HG03039 (cell line): ENCODE measurements around the gene ATP2A2.
"Not testable (repeated sequence)": the region's sequence is repeated elsewhere in the genome, so short reads cannot be mapped to it uniquely, and the experiment has no call there.

Experiments
- ATAC-seq: cut with Tn5 transposase; IDR thresholded peaks from one replicate; pipeline ENCODE4 v1.9.1; 2021; ENCODE audit warnings: mild to moderate bottlenecking, moderate library complexity; ENCODE audit not compliant: unreplicated experiment

ATP2A2 gene

GRCh38 chr12:110340261-110340660, 59.2 kb downstream of the ATP2A2 start:
- not testable (repeated sequence) for ATAC-seq

GRCh38 chr12:110340706-110341105, 59.7 kb downstream of the ATP2A2 start:
- ATAC-seq: no peak

GRCh38 chr12:110342157-110342556, 61.1 kb downstream of the ATP2A2 start:
- no peak for ATAC-seq

GRCh38 chr12:110343114-110343513, 62.1 kb downstream of the ATP2A2 start:
- ATAC-seq: no peak

- no peak for ATAC-seq
These were observed 62.9 kb downstream of the ATP2A2 start for GRCh38 chr12:110343736-110344555.

DNA sequence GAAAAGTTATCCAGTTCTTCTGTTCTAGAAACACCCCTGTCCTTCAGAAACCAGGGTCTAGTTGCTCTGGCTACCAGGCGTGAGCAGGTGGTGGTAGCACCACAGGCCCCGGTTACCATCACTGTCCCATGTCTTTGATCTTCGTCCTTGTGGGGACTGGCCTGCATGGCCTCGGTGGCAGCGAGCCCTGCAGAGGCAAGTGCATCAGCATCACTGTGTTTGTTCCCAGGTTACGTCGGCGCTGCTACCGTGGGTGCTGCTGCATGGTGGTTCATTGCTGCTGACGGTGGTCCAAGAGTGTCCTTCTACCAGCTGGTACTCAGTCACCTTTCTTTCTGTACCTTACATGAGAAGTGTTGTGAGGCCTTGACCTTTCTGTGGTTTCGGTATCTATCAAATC, 63.6 kb downstream of the ATP2A2 start:
- ATAC-seq: no peak

DNA sequence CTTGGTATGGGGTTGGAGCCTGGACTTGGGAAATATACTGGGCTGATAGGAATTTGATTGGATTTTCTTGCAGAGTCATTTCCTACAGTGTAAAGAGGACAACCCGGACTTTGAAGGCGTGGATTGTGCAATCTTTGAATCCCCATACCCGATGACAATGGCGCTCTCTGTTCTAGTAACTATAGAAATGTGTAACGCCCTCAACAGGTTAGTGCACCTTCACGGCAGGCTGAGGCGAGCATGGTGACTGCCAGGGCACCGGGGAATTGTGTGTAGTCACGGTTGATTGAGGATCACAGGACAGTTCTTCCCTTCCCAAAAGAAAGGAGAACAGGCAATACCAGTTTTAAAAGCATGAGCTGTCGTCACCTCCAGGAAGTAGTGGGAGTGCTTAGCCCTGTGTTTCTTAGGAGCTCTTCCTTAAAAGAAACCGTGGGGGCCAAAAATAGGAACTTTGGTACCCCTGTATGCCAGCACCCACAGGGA, 64.2 kb downstream of the ATP2A2 start:
- no peak for ATAC-seq

GRCh38 chr12:110345963-110346362, 64.9 kb downstream of the ATP2A2 start:
- ATAC-seq: no peak

GRCh38 chr12:110347767-110348166, 66.7 kb downstream of the ATP2A2 start:
- ATAC-seq: no peak

- no peak for ATAC-seq
These were observed 67.5 kb downstream of the ATP2A2 start for GRCh38 chr12:110348431-110349059.

- no peak for ATAC-seq
These were observed 68.0 kb downstream of the ATP2A2 start for GRCh38 chr12:110349096-110349495.

DNA sequence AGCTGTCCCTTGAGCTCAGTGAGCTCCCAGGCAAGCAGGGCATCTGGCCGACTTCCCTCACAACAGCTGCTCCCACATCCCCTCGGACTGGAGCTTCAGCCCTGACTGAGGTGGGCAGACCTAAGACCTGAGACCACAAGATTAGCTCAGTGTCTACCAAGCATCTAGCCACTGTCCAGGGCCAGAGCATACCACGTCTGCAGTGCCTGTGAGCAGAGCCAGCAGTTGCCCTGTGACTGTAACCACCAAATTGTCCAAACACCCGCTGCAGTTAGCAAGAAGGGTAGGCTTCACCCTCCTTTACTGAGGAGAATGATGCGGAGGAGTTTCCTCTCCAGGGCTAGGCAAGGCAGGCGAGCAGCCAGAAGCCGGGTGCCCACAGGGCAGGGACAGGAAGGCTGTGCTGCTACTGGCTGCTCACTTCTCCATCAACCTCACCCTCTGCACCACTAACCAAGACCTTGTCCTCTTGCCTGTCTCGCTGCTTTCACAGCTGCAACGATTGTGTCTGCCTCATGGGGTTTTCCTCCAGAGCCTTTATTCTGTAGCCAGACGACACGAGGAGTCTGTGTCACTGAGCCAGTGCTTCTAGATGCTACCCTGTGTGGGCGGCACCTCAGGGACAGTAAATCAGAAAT, 68.6 kb downstream of the ATP2A2 start:
- ATAC-seq: no peak

GRCh38 chr12:110351119-110351518, 70.1 kb downstream of the ATP2A2 start:
- no peak for ATAC-seq

DNA sequence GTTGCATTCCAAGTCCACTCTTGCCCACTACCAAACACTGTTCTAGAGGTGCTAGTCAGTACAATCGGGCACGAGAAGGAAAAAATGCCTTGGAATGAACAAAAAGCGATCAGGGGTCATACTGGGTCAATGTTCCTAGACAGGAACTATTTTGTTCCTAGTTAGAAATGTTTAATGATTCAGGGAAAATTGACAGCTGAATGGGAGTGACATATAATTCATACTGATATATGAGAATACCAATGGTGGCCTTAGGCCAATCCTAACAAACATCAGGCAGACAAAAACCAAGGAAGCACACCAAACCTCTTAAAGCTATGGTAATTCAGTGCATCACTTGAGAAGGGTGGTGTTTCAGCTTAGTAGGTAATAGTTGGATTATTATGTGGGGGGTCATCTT, 71.4 kb downstream of the ATP2A2 start:
- no peak for ATAC-seq

GRCh38 chr12:110353211-110353965, 72.3 kb downstream of the ATP2A2 start:
- ATAC-seq: no peak

GRCh38 chr12:110354172-110354780, 73.2 kb downstream of the ATP2A2 start:
- no peak for ATAC-seq

DNA sequence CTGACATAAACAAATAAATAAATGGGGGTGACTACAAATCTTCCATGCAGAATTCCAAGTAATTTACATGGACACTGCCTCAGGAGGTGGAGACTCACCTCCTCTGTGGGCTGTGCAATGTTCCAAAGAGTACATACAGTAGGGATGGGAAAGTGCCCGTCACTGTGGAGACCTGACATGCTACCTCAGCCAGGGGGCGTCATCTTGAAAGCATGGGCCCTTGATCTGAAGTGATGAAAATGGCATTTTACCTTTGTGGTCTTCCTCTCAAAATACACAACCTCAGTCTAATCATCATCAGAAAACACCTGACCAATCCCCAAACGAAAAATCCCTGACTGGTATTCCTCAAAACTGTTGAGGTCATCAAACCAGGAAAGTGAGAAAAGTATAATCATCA, 74.0 kb downstream of the ATP2A2 start:
- ATAC-seq: no peak

- not testable (repeated sequence) for ATAC-seq
These were observed 77.5 kb downstream of the ATP2A2 start for GRCh38 chr12:110358384-110359097.

DNA sequence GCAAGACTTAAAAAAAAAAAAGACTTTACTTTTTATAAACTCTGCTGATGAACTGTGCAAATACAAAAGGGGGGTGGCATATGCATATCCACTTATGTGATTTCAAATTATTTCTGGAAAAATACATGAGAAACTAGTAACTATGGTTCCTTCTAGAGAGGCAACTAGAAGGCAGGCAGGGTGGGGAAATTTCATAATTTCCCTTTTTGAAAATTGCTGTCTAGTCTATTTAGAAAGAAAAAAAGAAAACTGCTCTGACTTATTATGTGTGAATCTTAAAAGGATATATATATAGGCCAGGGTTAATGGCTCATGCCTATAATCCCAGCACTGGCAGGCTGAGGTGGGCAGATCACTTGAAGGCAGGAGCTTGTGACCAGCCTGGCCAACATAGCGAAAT, 80.2 kb downstream of the ATP2A2 start:
- no peak for ATAC-seq
